ENCODE measurements around the gene MBNL3.

Gene MBNL3

DNA sequence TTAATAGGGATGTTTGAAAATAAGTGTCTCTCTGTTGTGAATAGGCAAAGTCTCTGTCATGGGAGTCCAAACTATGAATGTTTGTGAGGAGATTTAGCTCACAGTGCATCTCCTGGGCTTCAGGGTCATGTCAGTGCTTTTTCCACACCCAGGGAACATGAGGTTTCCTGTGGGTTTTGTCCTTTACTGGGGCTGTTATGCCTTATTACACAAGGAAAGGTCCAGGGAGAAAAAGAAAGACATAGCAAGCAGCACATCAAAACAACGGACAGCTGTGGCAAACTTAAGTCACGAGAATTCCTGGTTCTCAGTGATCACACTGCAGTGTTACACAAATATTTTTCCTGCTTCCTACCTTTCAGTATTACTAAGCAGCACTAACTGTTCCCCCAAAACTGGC, 99.4 kb downstream of the MBNL3 start:
- TF ChIP-seq GATA2 (IDR thresholded peaks at IDR 0.05; ENCODE audit: low read depth, low read length) (no peak), GATA3 (IDR thresholded peaks at IDR 0.05; ENCODE audit: low read depth, low read length) (no peak)

DNA sequence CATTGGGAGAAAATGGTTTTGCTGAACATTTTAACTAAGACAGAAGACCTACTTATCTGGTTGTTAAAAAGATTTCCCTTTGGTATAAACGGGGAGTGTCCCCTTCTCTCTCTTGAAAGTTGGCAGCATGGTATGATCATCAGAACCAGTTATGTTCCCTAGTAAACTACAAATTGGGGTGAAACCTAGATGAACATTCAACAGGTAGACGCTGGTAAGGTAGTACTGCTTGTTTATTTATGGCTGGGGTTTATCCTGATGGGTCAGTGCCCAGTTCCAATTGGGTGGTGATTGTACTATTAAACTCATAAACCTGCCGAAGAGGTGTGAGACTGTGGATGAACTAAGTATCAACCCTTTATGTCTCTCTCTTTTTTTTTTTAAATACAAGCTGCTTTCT, 100.5 kb downstream of the MBNL3 start:
- TF ChIP-seq GATA3 (IDR thresholded peaks at IDR 0.05; ENCODE audit: low read depth, low read length) (no peak), GATA2 (IDR thresholded peaks at IDR 0.05; ENCODE audit: low read depth, low read length) (no peak)

DNA sequence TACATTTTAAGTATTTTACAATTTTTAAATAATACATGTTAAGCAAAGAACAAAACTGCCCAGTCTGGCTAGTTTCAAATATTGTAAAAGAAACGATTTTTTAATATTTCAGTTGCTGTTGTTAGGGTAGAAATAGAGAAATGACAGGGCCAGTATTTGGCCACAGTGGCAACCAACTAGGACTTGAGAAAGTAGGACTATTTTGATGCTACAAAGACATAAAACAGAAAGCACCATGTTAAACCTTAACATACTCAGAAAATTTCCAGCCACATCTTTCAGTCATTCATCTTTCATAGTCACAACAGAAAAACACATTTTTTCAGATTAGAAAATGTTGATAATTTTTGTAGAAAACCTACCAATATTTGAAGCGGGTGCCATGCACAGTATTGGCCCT, 104.5 kb downstream of the MBNL3 start:
- TF ChIP-seq GATA3 (IDR thresholded peaks at IDR 0.05; ENCODE audit: low read depth, low read length): no peak
- TF ChIP-seq GATA2 (IDR thresholded peaks at IDR 0.05; ENCODE audit: low read depth, low read length): no peak

DNA sequence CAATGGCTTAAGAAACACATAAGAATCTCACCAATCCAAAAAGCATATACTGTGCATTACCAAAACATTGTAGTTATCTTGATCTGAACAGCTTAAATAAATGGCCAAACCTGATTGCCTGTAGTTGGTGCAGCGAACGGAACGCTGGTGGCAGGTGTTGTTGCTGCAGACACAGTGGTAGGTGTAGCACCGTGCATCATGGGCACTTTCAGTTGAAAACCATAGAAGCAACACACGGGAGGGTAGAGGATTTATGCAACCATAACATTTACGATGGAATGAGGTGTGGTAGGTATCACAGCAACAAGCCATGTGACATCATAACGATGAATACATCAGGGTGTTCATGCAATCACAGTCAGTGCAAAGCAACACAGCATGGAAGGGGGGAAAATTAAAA, 106.8 kb downstream of the MBNL3 start:
- no peak for TF ChIP-seq GATA3 (IDR thresholded peaks at IDR 0.05; ENCODE audit: low read depth, low read length)
- no peak for TF ChIP-seq GATA2 (IDR thresholded peaks at IDR 0.05; ENCODE audit: low read depth, low read length)

DNA sequence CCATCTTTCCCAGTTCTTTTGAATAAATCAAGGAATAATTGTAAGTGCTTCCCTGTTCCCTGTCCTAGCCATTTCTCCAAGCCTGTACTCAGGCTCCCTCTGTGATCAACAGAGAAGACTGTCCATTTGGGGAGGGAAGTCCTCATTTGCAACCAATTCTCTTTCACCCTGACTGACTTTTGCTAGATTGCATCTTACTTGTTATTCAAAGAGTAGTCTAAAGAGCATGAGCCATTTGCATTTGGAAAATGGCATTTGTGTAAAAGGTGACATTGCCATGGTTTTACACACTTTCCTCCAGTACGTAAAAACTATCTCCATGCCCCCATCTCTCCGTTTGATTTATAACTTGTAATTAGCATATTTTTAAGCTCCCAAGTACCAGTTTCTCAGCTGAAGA, 110.6 kb downstream of the MBNL3 start:
- TF ChIP-seq GATA3 (IDR thresholded peaks at IDR 0.05; ENCODE audit: low read depth, low read length) (no peak), GATA2 (IDR thresholded peaks at IDR 0.05; ENCODE audit: low read depth, low read length) (no peak)

DNA sequence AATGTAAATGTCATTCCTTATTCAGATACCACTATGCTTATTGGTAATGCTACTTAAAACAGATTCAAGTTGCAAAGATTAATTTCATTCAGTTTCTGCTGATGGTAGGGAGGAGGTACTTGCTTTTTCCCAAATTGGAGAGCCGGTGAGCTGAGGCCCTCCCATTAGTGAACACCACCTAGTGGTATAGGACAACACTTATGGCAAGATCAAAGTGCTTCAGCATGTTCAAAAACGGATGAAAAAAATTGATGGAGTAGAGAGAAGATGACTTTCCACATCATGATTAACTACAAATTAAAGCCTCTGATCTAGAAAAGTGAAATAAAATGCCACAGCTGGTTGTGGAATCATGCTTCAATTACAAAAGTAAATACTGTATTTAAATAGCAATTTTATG, 112.9 kb downstream of the MBNL3 start:
- TF ChIP-seq GATA3 (IDR thresholded peaks at IDR 0.05; ENCODE audit: low read depth, low read length): no peak
- no peak for TF ChIP-seq GATA2 (IDR thresholded peaks at IDR 0.05; ENCODE audit: low read depth, low read length)

DNA sequence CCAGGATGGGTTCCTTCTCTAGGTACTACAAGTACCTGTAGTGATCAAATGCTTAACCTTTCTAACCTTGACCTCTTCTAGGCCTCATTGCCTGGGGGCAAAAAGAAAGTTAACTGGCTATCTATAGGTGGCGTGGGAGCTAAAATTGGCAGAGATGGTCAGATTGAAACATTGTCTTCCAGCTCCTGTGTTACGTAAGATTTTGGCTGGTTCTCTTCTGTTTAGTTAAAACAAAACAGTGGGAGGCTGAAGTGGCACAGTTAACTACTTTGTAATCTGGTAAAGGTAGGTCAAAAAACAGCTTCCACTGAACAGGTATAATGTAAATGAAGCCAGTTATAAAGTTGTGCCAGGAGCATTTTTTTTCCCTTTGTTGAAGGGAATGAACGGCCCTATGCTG, 115.2 kb downstream of the MBNL3 start:
- TF ChIP-seq GATA3 (IDR thresholded peaks at IDR 0.05; ENCODE audit: low read depth, low read length) (no peak), GATA2 (IDR thresholded peaks at IDR 0.05; ENCODE audit: low read depth, low read length) (no peak)

DNA sequence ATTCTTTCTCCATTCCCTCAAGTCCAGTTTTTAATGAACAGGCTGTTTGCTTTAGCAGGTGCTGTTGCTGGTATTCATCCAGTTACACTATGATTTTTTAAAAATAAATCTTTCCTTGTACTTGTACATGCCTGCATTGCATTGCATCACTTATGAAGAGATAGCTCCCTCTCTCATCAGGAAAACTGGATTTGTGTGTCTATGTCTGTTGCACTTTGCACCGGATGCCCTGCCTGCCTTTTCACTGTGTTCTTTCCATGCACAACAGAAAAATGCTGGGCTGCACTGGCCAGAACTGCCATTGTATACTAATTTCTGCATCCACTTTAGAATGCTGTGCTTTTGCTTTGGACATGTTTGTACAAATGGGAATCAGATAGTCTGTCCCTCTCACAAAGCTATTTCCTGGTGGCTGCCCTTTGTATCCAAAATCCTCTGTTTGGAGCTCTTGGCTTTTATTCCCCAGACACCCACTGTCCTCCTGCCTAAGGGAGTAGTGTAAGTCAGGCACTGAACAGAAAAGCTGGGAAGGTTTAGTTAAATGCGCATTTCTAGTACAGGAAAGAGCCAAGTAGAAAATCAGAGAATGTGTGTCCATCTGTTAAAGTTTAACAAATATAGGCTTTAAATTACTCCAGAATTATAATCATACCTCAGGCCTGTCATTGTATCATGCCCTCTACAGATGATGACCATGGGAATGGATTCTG, 119.1 kb downstream of the MBNL3 start:
- TF ChIP-seq GATA3 (IDR thresholded peaks at IDR 0.05; ENCODE audit: low read depth, low read length): no peak
- TF ChIP-seq GATA2 (IDR thresholded peaks at IDR 0.05; ENCODE audit: low read depth, low read length): no peak

DNA sequence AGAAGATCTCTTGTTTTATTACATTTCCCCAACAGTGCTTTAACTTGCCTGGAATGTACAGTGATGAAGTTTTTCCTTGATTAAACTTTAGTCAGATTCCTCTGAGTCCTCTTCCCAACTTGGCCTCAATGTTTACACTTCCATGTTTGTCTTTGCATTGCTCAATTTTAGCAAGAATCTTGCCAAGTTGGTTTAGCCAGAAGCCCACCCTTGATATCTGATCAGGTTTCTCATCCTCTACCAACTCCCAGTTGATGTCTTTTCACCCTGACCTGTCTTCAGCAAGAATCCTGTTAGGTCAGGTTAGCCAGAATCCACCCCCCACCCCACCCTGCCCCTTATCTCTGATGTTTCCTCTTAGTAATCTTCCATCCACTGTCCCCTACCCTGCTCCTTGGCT, 120.9 kb downstream of the MBNL3 start:
- TF ChIP-seq GATA2 (IDR thresholded peaks at IDR 0.05; ENCODE audit: low read depth, low read length) (no peak), GATA3 (IDR thresholded peaks at IDR 0.05; ENCODE audit: low read depth, low read length) (no peak)

DNA sequence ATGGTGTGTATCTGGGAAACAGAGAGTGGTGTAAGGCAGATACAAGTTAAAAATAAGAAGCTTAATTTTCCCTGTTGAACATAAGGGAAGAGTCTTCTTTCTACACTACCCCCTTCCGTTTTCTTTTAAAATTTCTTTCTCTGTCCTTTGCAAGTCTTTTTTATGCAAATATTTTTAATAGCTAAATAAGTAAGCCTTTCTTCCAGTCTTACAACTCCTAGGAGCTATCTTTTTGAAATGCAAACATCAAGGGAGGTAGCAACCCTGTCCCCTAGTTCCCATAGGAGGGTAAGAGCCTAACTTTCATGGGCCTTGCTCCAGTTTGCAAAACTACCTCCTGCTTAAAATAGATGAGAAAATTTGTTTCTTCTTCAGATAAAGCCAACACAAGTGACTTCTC, 121.5 kb downstream of the MBNL3 start:
- TF ChIP-seq GATA3 (IDR thresholded peaks at IDR 0.05; ENCODE audit: low read depth, low read length): no peak
- no peak for TF ChIP-seq GATA2 (IDR thresholded peaks at IDR 0.05; ENCODE audit: low read depth, low read length)

DNA sequence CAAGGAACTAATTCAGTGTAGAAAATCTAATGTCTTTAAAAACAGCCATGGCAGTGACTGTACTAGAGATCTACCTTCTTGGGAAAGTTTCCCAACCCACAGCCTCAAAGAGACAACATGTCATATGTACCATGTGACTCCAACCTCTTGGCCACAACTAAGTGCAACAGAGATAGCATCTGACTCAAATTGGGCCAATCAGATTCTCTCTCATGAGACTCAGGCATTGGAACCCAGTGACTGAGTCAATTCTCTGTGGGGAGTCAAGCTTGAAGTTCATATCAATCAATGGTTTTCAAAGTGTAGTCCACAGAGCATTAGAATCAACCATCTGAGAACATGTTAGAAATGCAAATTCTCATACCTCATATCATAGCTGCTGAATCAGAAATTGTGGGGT, 123.3 kb downstream of the MBNL3 start:
- no peak for TF ChIP-seq GATA3 (IDR thresholded peaks at IDR 0.05; ENCODE audit: low read depth, low read length)

DNA sequence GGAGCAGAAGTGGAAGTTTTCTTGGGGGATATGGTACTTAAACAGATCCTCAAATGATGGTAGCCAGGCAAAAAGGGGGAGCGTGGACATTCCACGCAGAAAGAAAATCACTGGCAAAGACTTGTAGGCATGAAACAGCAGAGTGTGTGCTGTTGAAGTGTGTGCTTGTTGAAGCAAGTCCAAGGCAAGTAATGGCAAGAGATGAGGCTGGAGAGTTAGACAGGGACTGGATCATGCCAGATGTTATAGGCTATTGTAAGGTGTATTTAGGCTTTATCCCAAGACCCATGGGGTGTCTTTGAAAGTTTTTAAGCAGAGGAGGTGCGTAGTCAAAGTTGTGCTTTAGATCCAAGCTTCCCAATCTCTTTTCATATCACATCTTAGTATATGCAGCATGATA, 124.5 kb downstream of the MBNL3 start:
- no peak for TF ChIP-seq GATA2 (IDR thresholded peaks at IDR 0.05; ENCODE audit: low read depth, low read length)
- TF ChIP-seq GATA3 (IDR thresholded peaks at IDR 0.05; ENCODE audit: low read depth, low read length): no peak

DNA sequence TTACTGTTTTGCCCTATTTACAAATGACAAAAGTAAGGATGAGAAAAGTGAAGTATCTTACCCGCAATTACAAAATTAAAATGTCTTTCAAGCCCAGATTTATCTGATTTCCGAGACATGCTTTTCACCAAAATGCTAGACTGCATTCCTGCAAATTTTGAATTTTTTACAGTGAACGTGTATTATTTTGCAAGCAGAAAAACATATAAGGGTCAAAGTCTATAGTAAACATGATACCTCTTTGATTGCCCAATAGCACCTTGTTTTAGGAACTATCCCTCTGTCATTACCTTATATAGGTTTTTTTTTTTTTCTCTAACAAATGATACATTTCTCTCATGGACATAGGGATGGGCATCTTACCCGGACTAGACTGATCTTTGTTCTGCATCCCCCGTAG, 135.4 kb downstream of the MBNL3 start:
- TF ChIP-seq GATA3 (IDR thresholded peaks at IDR 0.05; ENCODE audit: low read depth, low read length): no peak
- no peak for TF ChIP-seq GATA2 (IDR thresholded peaks at IDR 0.05; ENCODE audit: low read depth, low read length)

DNA sequence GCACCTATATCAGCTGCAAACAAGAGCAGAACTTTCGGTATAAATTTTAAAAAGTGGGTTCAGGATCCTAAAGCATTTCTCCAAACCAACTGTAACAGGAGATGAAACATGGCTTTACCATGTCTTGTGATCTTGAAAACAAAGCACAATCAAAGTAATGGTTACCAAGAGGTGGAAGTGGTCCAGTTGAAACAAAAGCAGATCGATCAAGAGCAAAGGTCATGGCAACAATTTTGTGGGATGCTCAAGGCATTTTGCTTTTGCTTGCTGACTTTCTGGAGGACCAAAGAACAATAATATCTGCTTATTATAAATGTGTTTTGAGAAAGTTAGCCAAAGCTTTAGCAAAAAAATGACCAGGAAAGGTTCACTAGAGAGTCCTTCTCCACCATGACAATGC, 152.7 kb downstream of the MBNL3 start:
- no peak for TF ChIP-seq GATA2 (IDR thresholded peaks at IDR 0.05; ENCODE audit: low read depth, low read length)
- TF ChIP-seq GATA3 (IDR thresholded peaks at IDR 0.05; ENCODE audit: low read depth, low read length): no peak

DNA sequence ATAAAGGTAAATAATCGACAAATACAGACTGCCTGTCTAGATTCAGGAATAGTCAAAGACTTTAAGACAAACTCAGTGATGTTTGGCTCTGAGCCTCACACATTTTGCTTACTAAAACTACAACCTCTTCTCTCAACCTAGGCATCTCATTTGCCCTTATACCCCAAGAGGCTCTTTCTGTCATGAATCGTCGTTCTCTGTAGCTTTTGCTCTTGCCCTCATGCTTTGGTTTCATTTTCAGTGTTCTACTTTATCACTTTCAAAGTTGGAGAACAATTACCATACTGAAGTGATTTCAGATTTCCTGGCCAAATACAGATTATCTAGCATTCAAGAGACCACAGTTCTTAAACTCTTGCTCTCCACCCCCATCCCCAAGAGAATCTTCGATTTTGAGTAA, 155.5 kb downstream of the MBNL3 start:
- TF ChIP-seq GATA2 (IDR thresholded peaks at IDR 0.05; ENCODE audit: low read depth, low read length) (no peak), GATA3 (IDR thresholded peaks at IDR 0.05; ENCODE audit: low read depth, low read length) (no peak)

DNA sequence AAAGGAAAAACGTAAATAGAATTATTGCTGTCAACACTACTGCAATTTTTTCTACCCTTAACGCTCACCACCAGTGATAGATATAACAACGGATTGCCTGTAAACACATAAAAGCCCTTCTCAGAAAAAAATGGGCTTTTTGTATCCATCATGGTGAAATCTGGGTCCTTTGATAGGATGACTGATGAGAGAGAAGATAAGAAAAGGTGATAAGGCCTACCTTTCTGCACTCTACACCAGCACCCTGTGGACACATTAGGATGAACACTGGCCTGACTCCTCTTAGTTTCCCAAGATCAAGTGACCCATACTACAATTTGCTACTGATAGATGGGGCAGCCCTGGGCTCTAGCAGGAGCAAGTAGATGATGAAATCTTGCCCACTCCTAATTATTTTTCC, 157.3 kb downstream of the MBNL3 start:
- TF ChIP-seq GATA3 (IDR thresholded peaks at IDR 0.05; ENCODE audit: low read depth, low read length) (no peak), GATA2 (IDR thresholded peaks at IDR 0.05; ENCODE audit: low read depth, low read length) (no peak)
